ENCODE results near the gene E2F3.

GRCh38 chr6:20441921-20442320, 40.2 kb downstream of the E2F3 start:
- TF ChIP-seq ZNF23 (tag by site-specific recombination; IDR thresholded peaks at IDR 0.05; ENCODE audit: borderline replicate concordance) (no peak), ZNF768 (tag by site-specific recombination; IDR thresholded peaks at IDR 0.05) (no peak), ZSCAN18 (tag by site-specific recombination; IDR thresholded peaks at IDR 0.05) (no peak), ZNF776 (tag by site-specific recombination; IDR thresholded peaks at IDR 0.05; ENCODE audit: borderline replicate concordance) (no peak), YY1 (tag by site-specific recombination; IDR thresholded peaks at IDR 0.05) (no peak), ZNF121 (tag by site-specific recombination; IDR thresholded peaks at IDR 0.05) (no peak), KLF16 (tag by site-specific recombination; IDR thresholded peaks at IDR 0.05) (no peak)
- TF ChIP-seq, protein P1, sequence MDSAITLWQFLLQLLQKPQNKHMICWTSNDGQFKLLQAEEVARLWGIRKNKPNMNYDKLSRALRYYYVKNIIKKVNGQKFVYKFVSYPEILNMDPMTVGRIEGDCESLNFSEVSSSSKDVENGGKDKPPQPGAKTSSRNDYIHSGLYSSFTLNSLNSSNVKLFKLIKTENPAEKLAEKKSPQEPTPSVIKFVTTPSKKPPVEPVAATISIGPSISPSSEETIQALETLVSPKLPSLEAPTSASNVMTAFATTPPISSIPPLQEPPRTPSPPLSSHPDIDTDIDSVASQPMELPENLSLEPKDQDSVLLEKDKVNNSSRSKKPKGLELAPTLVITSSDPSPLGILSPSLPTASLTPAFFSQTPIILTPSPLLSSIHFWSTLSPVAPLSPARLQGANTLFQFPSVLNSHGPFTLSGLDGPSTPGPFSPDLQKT (IDR thresholded peaks at IDR 0.05; ENCODE audit: borderline replicate concordance, low read depth, low read length): no peak
